Activated B cell treated with CpG ODN at 0.5 μM for 24 hours (primary cell): ENCODE data around the gene MCM10. TPM values are rescaled to one million over a fixed set of nuclear protein-coding genes. Genes with fewer than 3 reads are reported as not detected.

Experiments used
- ATAC-seq: fragments of 200-7000 bp; cut with Tn5 transposase; one replicate; pipeline ENCODE4 v1.10.0; 2021; ENCODE audit warnings: low read depth, mild to moderate bottlenecking, moderate library complexity
- CTCF ChIA-PET: fragments of 350-600 bp; sonication (Branson Sonifier 250); formaldehyde crosslinking; loops from one replicate; lab custom pipeline; 2021; ENCODE audit warnings: antibody characterized with exemption; lab: Charles Lee
- POLR2A ChIA-PET: fragments of 350-600 bp; sonication (Branson Sonifier 250); formaldehyde crosslinking; loops from one replicate; lab custom pipeline; 2021; ENCODE audit warnings: antibody characterized with exemption; lab: Charles Lee
- DNase-seq: peaks from one replicate; pipeline ENCODE4 v3.0.0; 2022
- H3K27ac Mint-ChIP-seq: one replicate; pipeline ENCODE4 v1.8.0; 2020; ENCODE audit warnings: mixed read lengths
- H3K27me3 Mint-ChIP-seq: one replicate; pipeline ENCODE4 v1.8.0; 2021; ENCODE audit warnings: mixed read lengths
- H3K36me3 Mint-ChIP-seq: one replicate; pipeline ENCODE4 v1.8.0; 2021; ENCODE audit warnings: low read depth, mixed read lengths
- H3K4me1 Mint-ChIP-seq: one replicate; pipeline ENCODE4 v1.8.0; 2021; ENCODE audit warnings: mixed read lengths
- H3K4me3 Mint-ChIP-seq: one replicate; pipeline ENCODE4 v1.8.0; 2020; ENCODE audit warnings: mild to moderate bottlenecking, mixed read lengths
- H3K9me3 Mint-ChIP-seq: one replicate; pipeline ENCODE4 v1.8.0; 2020; ENCODE audit warnings: mixed read lengths
- CTCF ChIP-seq: fragments of 200-600 bp; IDR thresholded peaks from one replicate; pipeline ENCODE4 v1.8.0; 2022; ENCODE audit warnings: antibody characterized with exemption, mild to moderate bottlenecking
- intact Hi-C: fragments of 100-400 bp; cut with micrococcal nuclease; formaldehyde crosslinking; loops from one replicate; pipeline ENCODE4 v1.15.1; 2024
- total RNA-seq: library from RNA; stranded (reverse); gene quantifications from 2 replicates; pipeline ENCODE4 v1.2.3, GENCODE V29; 2022

The MCM10 gene
- total RNA-seq, 1 donor from 2014 or later: 3.7 TPM

DNA sequence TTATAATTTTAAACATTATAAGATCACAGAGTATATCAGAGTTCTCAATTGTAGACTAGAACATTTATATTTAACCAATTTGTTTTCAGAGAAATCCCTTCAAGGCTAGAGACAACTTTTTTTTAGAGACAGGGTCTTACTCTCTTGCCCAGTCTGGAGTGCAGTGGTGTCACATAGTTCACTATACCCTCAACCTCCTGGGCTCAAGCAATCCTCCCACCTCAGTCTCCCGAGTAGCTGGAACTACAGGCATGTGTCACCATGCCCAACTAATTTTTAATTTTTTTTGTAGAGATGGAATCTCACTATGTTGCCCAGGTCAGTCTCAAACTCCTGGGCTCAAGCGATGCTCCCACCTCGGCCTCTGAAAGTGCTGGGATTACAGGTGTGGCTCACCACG, 57.5 kb downstream of the MCM10 start:
- Mint-ChIP-seq H3K36me3 (no peaks in the 10 kb centered on the region), H3K27ac (no peak overlapping the region), H3K4me1 (no peaks in the 10 kb centered on the region), H3K27me3 (no peaks in the 10 kb centered on the region), H3K4me3 (no peak overlapping the region), H3K9me3 (no peaks in the 10 kb centered on the region)
- ATAC-seq (no peak), DNase-seq (no peak)
- POLR2A ChIA-PET: no interaction called here
- TF ChIP-seq CTCF: no peak
- intact Hi-C loops: no loop called here
- CTCF ChIA-PET: no interaction called here

- no peak for DNase-seq
- H3K4me3 Mint-ChIP-seq: no peak overlapping the region
- H3K27me3 Mint-ChIP-seq: no peaks in the 10 kb centered on the region
- H3K36me3 Mint-ChIP-seq: no peaks in the 10 kb centered on the region
- intact Hi-C loops: no loop called here
- POLR2A ChIA-PET: no interaction called here
- no peaks in the 10 kb centered on the region for H3K4me1 Mint-ChIP-seq
- no peaks in the 10 kb centered on the region for H3K9me3 Mint-ChIP-seq
- CTCF ChIA-PET: no interaction called here
- TF ChIP-seq CTCF: no peak
- ATAC-seq: no peak
- no peak overlapping the region for H3K27ac Mint-ChIP-seq
These were observed 58.6 kb downstream of the MCM10 start for GRCh38 chr10:13219685-13220670.

- no peak overlapping the region for H3K27ac Mint-ChIP-seq
- POLR2A ChIA-PET: interaction anchor here (0.6 kb wide), 1 partner anchor 786 kb away, joined by 8 read pairs; no protein-coding TSS in a partner anchor
- TF ChIP-seq CTCF: no peak
- no peak for DNase-seq
- no peaks in the 10 kb centered on the region for H3K36me3 Mint-ChIP-seq
- H3K4me1 Mint-ChIP-seq: no peaks in the 10 kb centered on the region
- no peaks in the 10 kb centered on the region for H3K9me3 Mint-ChIP-seq
- intact Hi-C loops: no loop called here
- no peak for ATAC-seq
- no peak overlapping the region for H3K4me3 Mint-ChIP-seq
- CTCF ChIA-PET: no interaction called here
- H3K27me3 Mint-ChIP-seq: no peaks in the 10 kb centered on the region
These were observed 60.2 kb downstream of the MCM10 start for GRCh38 chr10:13221572-13221971.

GRCh38 chr10:13222151-13222550, 60.8 kb downstream of the MCM10 start:
- no peak for TF ChIP-seq CTCF

DNA sequence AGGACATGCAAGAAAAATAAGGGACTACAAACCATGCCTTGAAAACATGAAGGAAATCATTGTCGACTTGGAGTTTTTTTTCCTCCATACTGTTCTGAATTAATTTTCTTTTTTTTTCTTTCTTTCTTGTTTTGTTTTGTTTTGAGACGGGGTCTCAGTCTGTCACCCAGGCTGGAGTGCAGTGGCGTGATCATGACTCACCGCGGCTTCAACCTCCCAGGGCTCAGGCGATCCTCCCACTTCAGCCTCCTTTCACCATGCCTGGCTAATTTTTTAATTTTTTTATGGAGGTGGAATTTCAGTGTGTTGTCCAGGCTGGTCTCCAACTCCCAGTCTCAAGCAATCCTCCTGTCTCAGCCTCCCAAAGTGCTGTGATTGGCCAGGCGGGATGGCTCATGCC, 61.2 kb downstream of the MCM10 start:
- Mint-ChIP-seq H3K36me3 (no peaks in the 10 kb centered on the region), H3K27ac (no peak overlapping the region), H3K4me3 (no peak overlapping the region), H3K27me3 (no peaks in the 10 kb centered on the region), H3K9me3 (no peaks in the 10 kb centered on the region), H3K4me1 (no peaks in the 10 kb centered on the region)
- intact Hi-C loops: no loop called here
- CTCF ChIA-PET: no interaction called here
- POLR2A ChIA-PET: no interaction called here
- ATAC-seq (no peak), DNase-seq (no peak)
- TF ChIP-seq CTCF: no peak

More at GRCh38 chr10:13222151-13222550, 60.8 kb downstream of the MCM10 start:
- intact Hi-C loops: no loop called here
- Mint-ChIP-seq H3K27me3 (no peaks in the 10 kb centered on the region), H3K4me3 (no peak overlapping the region), H3K36me3 (no peaks in the 10 kb centered on the region), H3K4me1 (no peaks in the 10 kb centered on the region), H3K27ac (no peak overlapping the region), H3K9me3 (no peaks in the 10 kb centered on the region)
- ChIA-PET POLR2A (no interaction called here), CTCF (no interaction called here)
- ATAC-seq: no peak
- DNase-seq: no peak
